Kidney (tissue), 14 donors: ENCODE results near the gene GPR18. TPM values are rescaled to one million over a fixed set of nuclear protein-coding genes. Genes with fewer than 3 reads are reported as not detected.
"Not testable (repeated sequence)": the region's sequence is repeated elsewhere in the genome, so short reads cannot be mapped to it uniquely, and the experiment has no call there.

Source experiments
- DNase-seq, 5 donors: peaks; one replicate each; pipeline ENCODE4 v3.0.0-alpha.2; 2013 to 2020
- FAIRE-seq: peaks from 2 replicates; lab custom pipeline; 2012; peaks lifted over from hg19 to GRCh38; lab: Jason Lieb, UNC
- H3K27ac ChIP-seq, 2 donors: one replicate each; pipeline ENCODE4 v1.7.0; 2013; ENCODE audit warnings: low read depth in 2 of 2, low read length in 2 of 2, inconsistent platforms in 1 of 2
- H3K27me3 ChIP-seq: one replicate; pipeline ENCODE4 v1.7.1; 2013; ENCODE audit warnings: low read length, inconsistent platforms; ENCODE audit not compliant: control insufficient read depth, insufficient read depth
- H3K36me3 ChIP-seq, 3 donors: one replicate each; pipeline versions ENCODE4 v1.7.0 to v1.7.1; 2013; ENCODE audit warnings: low read length in 3 of 3, control low read depth in 1 of 3, inconsistent platforms in 1 of 3; ENCODE audit not compliant: insufficient read depth in 3 of 3, control insufficient read depth in 2 of 3
- H3K4me1 ChIP-seq, 3 donors: one replicate each; pipeline versions ENCODE4 v1.7.0 to v1.7.1; 2013; ENCODE audit warnings: low read length in 3 of 3, inconsistent platforms in 1 of 3, low read depth in 1 of 3; ENCODE audit not compliant: control insufficient read depth in 2 of 3, insufficient read depth in 2 of 3
- H3K4me3 ChIP-seq, 3 donors: one replicate each; pipeline versions ENCODE4 v1.7.0 to v1.8.1; 2013; ENCODE audit warnings: low read length in 3 of 3, control low read depth in 1 of 3, inconsistent platforms in 1 of 3
- H3K9ac ChIP-seq, 3 donors: one replicate each; pipeline versions ENCODE4 v1.7.0 to v1.7.1; 2013; ENCODE audit warnings: low read length in 3 of 3, control low read depth in 1 of 3, inconsistent platforms in 1 of 3
- H3K9me3 ChIP-seq, 3 donors: one replicate each; pipeline versions ENCODE4 v1.7.0 to v1.7.1; 2013; ENCODE audit warnings: low read length in 3 of 3, control low read depth in 1 of 3, inconsistent platforms in 1 of 3; ENCODE audit not compliant: control insufficient read depth in 2 of 3, insufficient read depth in 1 of 3
- CTCF ChIP-seq: IDR thresholded peaks from 3 replicates; pipeline ENCODE4 v1.5.1; 2012; ENCODE audit warnings: mild to moderate bottlenecking, moderate library complexity, borderline replicate concordance; ENCODE audit not compliant: insufficient read depth; ENCODE audit errors: extremely low read depth
- intact Hi-C: fragments of 100-400 bp; cut with DNase I; formaldehyde crosslinking; loops from one replicate; pipeline ENCODE4 v1.11.1; 2022
- polyA plus RNA-seq: library from polyadenylated mRNA; stranded (reverse); fragments of 350-450 nt; fragmentation: Illumina TruSeq; extraction: RNeasy Lipid Tissue Mini Kit (QIAGEN cat#74804); gene quantifications from one replicate; pipeline ENCODE4 v1.2.3, GENCODE V29; 2014; ENCODE audit warnings: low read depth, low replicate concordance; ENCODE audit not compliant: insufficient read depth
- total RNA-seq: library from RNA; stranded (reverse); fragmentation: NEBNext Ultra II Directional; extraction: Animal tissue kit (Norgen Biotek cat#: 25700); gene quantifications from one replicate; pipeline ENCODE4 v1.2.1, GENCODE V29; 2021
- donor health status: control.
- donor health status: control.
- donor health status: control.
- donor health status: control.
- donor health status: control.
- donor health status: DM: yes; HTN: yes; CAD: no.
- donor health status: Normal renal cell carcinoma (clear cell type).

GPR18 gene
- total and polyA plus RNA-seq, 2 donors from 2014 or later: 0.88 TPM; not detected in 1

GRCh38 chr13:99237981-99238662, 20.1 kb downstream of the GPR18 start:
- Histone ChIP-seq H3K4me3 (no peak overlapping the region), H3K36me3 (peaks cover 2 to 19% (median 5%) of the 10 kb centered on the region in 3 donors), H3K27ac (no peak overlapping the region), H3K9ac (no peak overlapping the region), H3K9me3 (no peaks in the 10 kb centered on the region), H3K4me1 (peaks cover 0 to 4% (median 0%) of the 10 kb centered on the region in 3 donors), H3K27me3 (no peaks in the 10 kb centered on the region)
- no peak for DNase-seq
- intact Hi-C loops: no loop called here
- TF ChIP-seq CTCF: no peak
- FAIRE-seq: no peak

GRCh38 chr13:99231721-99232120, 26.5 kb downstream of the GPR18 start:
- no peaks in the 10 kb centered on the region for H3K9me3 ChIP-seq
- peaks cover 0 to 13% (median 0%) of the 10 kb centered on the region in 3 donors for H3K4me1 ChIP-seq
- no peak overlapping the region for H3K9ac ChIP-seq
- H3K27me3 ChIP-seq: no peaks in the 10 kb centered on the region
- intact Hi-C loops: no loop called here
- no peaks in the 10 kb centered on the region for H3K36me3 ChIP-seq
- TF ChIP-seq CTCF: no peak
- FAIRE-seq (no peak), DNase-seq (no peak)
- H3K4me3 ChIP-seq: no peak overlapping the region
- no peak overlapping the region for H3K27ac ChIP-seq

- Histone ChIP-seq H3K4me1 (peaks cover 0 to 17% (median 4%) of the 10 kb centered on the region in 3 donors), H3K9ac (no peak overlapping the region), H3K36me3 (no peaks in the 10 kb centered on the region), H3K4me3 (no peak overlapping the region), H3K9me3 (no peaks in the 10 kb centered on the region), H3K27me3 (no peaks in the 10 kb centered on the region), H3K27ac (no peak overlapping the region)
- intact Hi-C loops: no loop called here
- DNase-seq (no peak), FAIRE-seq (no peak)
- TF ChIP-seq CTCF: no peak
Observed at GRCh38 chr13:99230991-99231390, 27.2 kb downstream of the GPR18 start.

- not testable (repeated sequence) for FAIRE-seq
Observed at GRCh38 chr13:99230588-99230987, 27.6 kb downstream of the GPR18 start.

More at GRCh38 chr13:99230588-99230987, 27.6 kb downstream of the GPR18 start:
- H3K9me3 ChIP-seq, DNase-seq, H3K9ac ChIP-seq, H3K4me3 ChIP-seq, intact Hi-C loops, H3K36me3 ChIP-seq, H3K27ac ChIP-seq, H3K27me3 ChIP-seq: not testable (repeated sequence)
- H3K4me1 ChIP-seq: peaks cover 0 to 18% (median 4%) of the 10 kb centered on the region in 3 donors
